Measurements from ENCODE around the gene TAOK3. TPM values are rescaled to one million over a fixed set of nuclear protein-coding genes. Genes with fewer than 3 reads are reported as not detected.

Gene TAOK3
- total RNA-seq, 4 donors from 2014 or later = 91.2 to 111 (median 93.2) TPM

GRCh38 chr12:118328486-118329330 is 44.0 kb downstream of the TAOK3 start:
- Histone ChIP-seq H3K27ac (no peak overlapping the region), H3K27me3 (no peaks in the 10 kb centered on the region), H3K4me1 (peaks cover 0 to 8% (median 2%) of the 10 kb centered on the region in 4 donors), H3K9me3 (no peaks in the 10 kb centered on the region), H3K4me3 (no peak overlapping the region), H3K36me3 (no peaks in the 10 kb centered on the region)
- no peak for TF ChIP-seq POLR2A (IDR thresholded peaks at IDR 0.05)
- no peak for TF ChIP-seq CTCF (IDR thresholded peaks at IDR 0.05)
- DNase-seq = no peak

DNA sequence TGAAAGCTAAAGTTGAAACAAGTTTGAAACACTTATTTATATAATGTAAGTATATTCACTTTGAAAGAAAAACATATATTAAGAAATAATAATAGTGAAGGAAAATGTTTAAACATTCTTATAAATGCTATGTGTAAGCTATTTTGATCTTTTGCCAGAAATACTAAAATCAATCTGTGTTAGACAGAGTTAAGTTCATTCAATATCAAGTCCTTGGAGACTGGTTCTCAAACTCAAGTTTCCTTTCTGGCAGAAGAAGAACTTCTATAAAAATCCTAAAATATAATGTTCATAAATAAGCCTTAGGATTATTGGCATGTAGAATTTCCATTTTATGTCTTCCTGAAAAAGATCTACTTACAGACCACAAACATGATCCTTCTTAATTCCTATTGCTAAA is 45.3 kb downstream of the TAOK3 start:
- Histone ChIP-seq H3K4me3 (no peak overlapping the region), H3K36me3 (no peaks in the 10 kb centered on the region), H3K4me1 (peaks cover 0 to 8% (median 2%) of the 10 kb centered on the region in 4 donors), H3K27me3 (no peaks in the 10 kb centered on the region), H3K9me3 (no peaks in the 10 kb centered on the region), H3K27ac (no peak overlapping the region)
- TF ChIP-seq CTCF (IDR thresholded peaks at IDR 0.05) (no peak), POLR2A (IDR thresholded peaks at IDR 0.05) (no peak)
- DNase-seq = no peak

GRCh38 chr12:118326991-118327390 is 45.7 kb downstream of the TAOK3 start:
- H3K4me1 ChIP-seq = peaks cover 0 to 8% (median 2%) of the 10 kb centered on the region in 4 donors
- no peaks in the 10 kb centered on the region for H3K9me3 ChIP-seq
- no peak for DNase-seq
- no peak overlapping the region for H3K27ac ChIP-seq
- H3K36me3 ChIP-seq = no peaks in the 10 kb centered on the region
- no peak for TF ChIP-seq POLR2A (IDR thresholded peaks at IDR 0.05)
- no peak for TF ChIP-seq CTCF (IDR thresholded peaks at IDR 0.05)
- H3K27me3 ChIP-seq = no peaks in the 10 kb centered on the region
- no peak overlapping the region for H3K4me3 ChIP-seq

- Histone ChIP-seq H3K27ac (no peak overlapping the region), H3K36me3 (no peaks in the 10 kb centered on the region), H3K9me3 (no peaks in the 10 kb centered on the region), H3K4me3 (no peak overlapping the region), H3K4me1 (peaks cover 0 to 8% (median 0%) of the 10 kb centered on the region in 4 donors), H3K27me3 (no peaks in the 10 kb centered on the region)
- no peak for DNase-seq
- TF ChIP-seq CTCF (IDR thresholded peaks at IDR 0.05) (no peak), POLR2A (IDR thresholded peaks at IDR 0.05) (no peak)
These were observed 47.6 kb downstream of the TAOK3 start for GRCh38 chr12:118325081-118325480.

DNA sequence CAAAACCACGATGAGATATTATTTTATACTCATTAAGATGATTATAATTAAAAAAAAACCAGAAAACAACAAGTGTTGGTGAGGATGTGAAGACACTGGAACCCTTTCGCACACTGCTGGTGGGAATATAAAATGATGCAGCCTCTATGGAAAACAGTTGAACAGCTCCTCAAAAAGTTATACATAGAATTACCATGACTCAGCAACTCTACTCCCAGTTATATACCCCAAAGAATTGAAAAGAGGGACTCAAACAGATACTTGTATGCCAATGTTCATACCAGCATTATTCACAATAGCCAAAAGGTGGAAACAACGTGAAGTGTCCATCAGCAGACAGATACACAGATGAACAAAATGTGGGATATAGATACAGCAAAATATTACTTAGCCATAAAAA is 53.1 kb downstream of the TAOK3 start:
- Histone ChIP-seq H3K4me3 (no peak overlapping the region), H3K27me3 (no peaks in the 10 kb centered on the region), H3K4me1 (no peaks in the 10 kb centered on the region), H3K27ac (no peak overlapping the region), H3K9me3 (no peaks in the 10 kb centered on the region), H3K36me3 (no peaks in the 10 kb centered on the region)
- no peak for DNase-seq
- TF ChIP-seq CTCF (IDR thresholded peaks at IDR 0.05) (no peak), POLR2A (IDR thresholded peaks at IDR 0.05) (no peak)

All from Peyer's patch (tissue), 4 donors.